Skeletal muscle tissue (tissue), 4 donors: Measurements from ENCODE around the gene TNFRSF1A. TPM values are rescaled to one million over a fixed set of nuclear protein-coding genes. Genes with fewer than 3 reads are reported as not detected.
"Not testable (repeated sequence)": the region's sequence is repeated elsewhere in the genome, so short reads cannot be mapped to it uniquely, and the experiment has no call there.

Experiments used
- H3K27ac ChIP-seq: one replicate; pipeline ENCODE4 v1.7.0; 2013; ENCODE audit warnings: mild to moderate bottlenecking, low read depth, low read length, inconsistent platforms
- H3K27me3 ChIP-seq, 3 donors: one replicate each; pipeline ENCODE4 v1.7.0; 2013; ENCODE audit warnings: low read length in 3 of 3; ENCODE audit not compliant: control insufficient read depth in 3 of 3, insufficient read depth in 3 of 3
- H3K36me3 ChIP-seq, 3 donors: one replicate each; pipeline ENCODE4 v1.7.0; 2013; ENCODE audit warnings: low read length in 3 of 3; ENCODE audit not compliant: control insufficient read depth in 3 of 3, insufficient read depth in 3 of 3
- H3K4me1 ChIP-seq, 3 donors: one replicate each; pipeline ENCODE4 v1.7.0; 2013; ENCODE audit warnings: low read length in 3 of 3, mild to moderate bottlenecking in 3 of 3; ENCODE audit not compliant: control insufficient read depth in 3 of 3, insufficient read depth in 3 of 3
- H3K4me3 ChIP-seq, 3 donors: one replicate each; pipeline ENCODE4 v1.7.0; 2013; ENCODE audit warnings: low read length in 3 of 3
- H3K9ac ChIP-seq, 3 donors: one replicate each; pipeline ENCODE4 v1.7.0; 2013; ENCODE audit warnings: low read length in 3 of 3, mild to moderate bottlenecking in 3 of 3, moderate library complexity in 2 of 3, low read depth in 1 of 3
- H3K9me3 ChIP-seq, 3 donors: one replicate each; pipeline ENCODE4 v1.7.0; 2013; ENCODE audit warnings: low read length in 3 of 3; ENCODE audit not compliant: control insufficient read depth in 3 of 3
- total RNA-seq: library from RNA; depleted of rRNA; stranded (reverse); fragments of >200 nt; gene quantifications from one replicate; pipeline ENCODE4 v1.2.3, GENCODE V29; 2014
- donor health status: Osteomylitis.

The TNFRSF1A gene
- total RNA-seq, 1 donor from 2014 or later: 47.5 TPM

DNA sequence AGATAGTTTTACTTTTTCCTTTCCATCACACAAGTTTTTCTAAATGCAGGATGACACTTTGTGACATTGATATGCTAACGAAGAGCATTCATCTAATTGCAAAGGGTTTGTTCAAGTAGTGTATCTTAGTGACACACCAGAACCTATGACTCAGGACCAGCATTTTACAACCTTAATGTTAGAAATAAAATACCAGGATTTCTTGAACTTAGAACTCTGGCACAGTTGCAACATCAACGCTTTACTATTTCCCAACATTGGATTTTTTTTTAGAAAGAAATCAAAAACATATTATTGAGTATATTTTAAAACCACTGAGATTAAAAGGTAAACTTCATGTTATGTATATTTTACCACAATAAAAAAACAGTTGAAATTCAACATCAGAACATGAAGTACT, 49.3 kb downstream of the TNFRSF1A start:
- Histone ChIP-seq H3K9me3 (no peaks in the 10 kb centered on the region), H3K27me3 (no peaks in the 10 kb centered on the region), H3K9ac (no peak overlapping the region)

DNA sequence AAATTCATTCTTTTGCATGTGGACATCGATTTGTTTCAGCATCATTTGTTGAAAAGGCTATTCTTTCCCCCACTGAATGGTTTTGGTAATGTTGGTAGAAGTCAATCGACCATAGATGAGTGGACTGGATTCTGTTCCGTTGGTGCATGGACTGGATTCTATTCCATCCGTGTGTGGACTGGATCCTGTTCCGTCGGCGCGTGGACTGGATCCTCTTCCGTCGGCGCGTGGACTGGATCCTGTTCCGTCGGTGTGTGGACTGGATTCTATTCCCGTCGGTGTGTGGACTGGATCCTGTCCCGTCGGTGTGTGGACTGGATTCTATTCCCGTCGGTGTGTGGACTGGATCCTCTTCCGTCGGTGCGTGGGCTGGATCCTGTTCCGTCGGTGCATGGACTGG, 52.0 kb downstream of the TNFRSF1A start:
- not testable (repeated sequence) for H3K36me3 ChIP-seq, H3K9me3 ChIP-seq, H3K4me1 ChIP-seq, H3K9ac ChIP-seq, H3K27ac ChIP-seq, H3K27me3 ChIP-seq, H3K4me3 ChIP-seq

More for the DNA sequence above, 49.3 kb downstream of the TNFRSF1A start:
- H3K36me3 ChIP-seq: no peaks in the 10 kb centered on the region
- H3K4me1 ChIP-seq: peaks cover 0 to 8% (median 0%) of the 10 kb centered on the region in 3 donors
- no peak overlapping the region for H3K27ac ChIP-seq
- H3K4me3 ChIP-seq: no peak overlapping the region

DNA sequence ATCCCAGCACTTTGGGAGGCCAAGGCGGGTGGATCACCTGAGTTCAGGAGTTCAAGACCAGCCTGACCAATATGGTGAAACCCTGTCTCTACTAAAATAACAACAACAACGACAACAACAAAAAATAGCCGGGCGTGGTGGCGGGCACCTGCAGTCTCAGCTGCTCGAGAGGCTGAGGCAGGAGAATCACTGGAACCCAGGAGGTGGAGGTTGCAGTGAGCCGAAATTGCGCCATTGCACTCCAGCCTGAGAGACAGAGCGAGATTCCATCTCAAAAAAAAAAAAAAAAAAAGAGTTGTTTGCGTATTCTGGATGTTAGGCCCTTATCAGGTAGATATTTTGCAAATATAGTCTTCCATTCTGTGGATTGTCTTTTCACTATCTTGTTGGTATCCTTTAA, 52.8 kb downstream of the TNFRSF1A start:
- H3K9me3 ChIP-seq, H3K4me3 ChIP-seq, H3K9ac ChIP-seq, H3K27me3 ChIP-seq, H3K27ac ChIP-seq, H3K36me3 ChIP-seq, H3K4me1 ChIP-seq: not testable (repeated sequence)

DNA sequence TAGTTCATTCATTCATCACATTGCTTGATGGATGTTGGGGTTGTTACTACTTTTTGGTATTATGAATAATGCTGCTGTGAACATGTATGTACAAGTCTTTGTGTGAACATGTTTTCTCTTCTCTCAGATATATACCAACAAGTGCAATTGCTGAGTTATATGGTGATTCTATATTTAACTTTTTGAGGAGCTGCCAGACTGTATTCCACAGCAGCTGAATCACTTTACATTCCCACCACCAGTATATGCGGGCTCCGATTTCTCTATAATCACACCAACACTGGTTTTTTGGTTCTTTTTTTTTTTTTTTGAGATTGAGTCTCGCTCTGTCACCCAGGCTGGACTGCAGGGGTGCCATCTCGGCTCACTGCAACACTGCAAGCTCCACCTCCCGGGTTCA, 53.6 kb downstream of the TNFRSF1A start:
- Histone ChIP-seq H3K4me3 (no peak overlapping the region), H3K4me1 (peaks cover 0 to 6% (median 4%) of the 10 kb centered on the region in 3 donors), H3K27me3 (no peaks in the 10 kb centered on the region), H3K27ac (no peak overlapping the region), H3K36me3 (no peaks in the 10 kb centered on the region), H3K9ac (no peak overlapping the region), H3K9me3 (no peaks in the 10 kb centered on the region)

DNA sequence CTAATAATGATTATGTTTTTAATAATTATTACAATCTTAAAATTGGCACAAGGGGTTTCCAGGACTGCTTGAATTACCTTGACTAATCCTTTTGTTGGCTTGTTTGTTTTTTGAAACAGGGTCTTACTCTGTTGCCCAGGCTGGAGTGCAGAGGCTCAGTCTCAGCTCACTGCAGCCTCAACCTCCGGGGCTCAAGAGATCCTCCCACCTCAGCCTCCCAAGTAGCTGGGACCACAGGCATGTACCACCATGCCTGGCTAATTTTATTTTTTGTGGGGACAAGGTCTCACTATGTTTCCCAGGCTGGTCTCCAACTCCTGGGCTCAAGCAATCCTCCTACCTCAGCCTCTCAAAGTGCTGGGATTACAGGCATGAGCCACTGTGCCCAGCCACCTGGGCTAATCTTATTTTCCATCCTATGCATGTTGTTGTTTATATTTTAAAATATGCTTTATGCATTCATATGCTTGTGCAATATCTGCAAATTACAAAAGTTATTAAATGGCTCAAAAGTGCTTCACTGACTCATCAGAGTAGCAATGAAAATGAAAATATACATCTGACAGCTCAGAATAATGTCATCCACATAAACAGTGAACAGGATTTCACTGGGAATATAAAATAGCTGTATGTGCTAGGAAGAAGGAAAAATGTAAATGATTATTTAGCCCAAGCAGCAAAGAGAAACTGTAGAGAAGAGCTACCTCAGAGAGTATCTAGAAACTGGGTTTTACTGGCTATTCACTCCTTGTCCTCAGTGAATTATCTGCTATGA, 56.2 kb downstream of the TNFRSF1A start:
- H3K9ac ChIP-seq: no peak overlapping the region
- peaks cover 0 to 6% (median 4%) of the 10 kb centered on the region in 3 donors for H3K4me1 ChIP-seq
- no peaks in the 10 kb centered on the region for H3K36me3 ChIP-seq
- H3K27ac ChIP-seq: no peak overlapping the region
- H3K9me3 ChIP-seq: no peaks in the 10 kb centered on the region
- no peaks in the 10 kb centered on the region for H3K27me3 ChIP-seq
- no peak overlapping the region for H3K4me3 ChIP-seq

DNA sequence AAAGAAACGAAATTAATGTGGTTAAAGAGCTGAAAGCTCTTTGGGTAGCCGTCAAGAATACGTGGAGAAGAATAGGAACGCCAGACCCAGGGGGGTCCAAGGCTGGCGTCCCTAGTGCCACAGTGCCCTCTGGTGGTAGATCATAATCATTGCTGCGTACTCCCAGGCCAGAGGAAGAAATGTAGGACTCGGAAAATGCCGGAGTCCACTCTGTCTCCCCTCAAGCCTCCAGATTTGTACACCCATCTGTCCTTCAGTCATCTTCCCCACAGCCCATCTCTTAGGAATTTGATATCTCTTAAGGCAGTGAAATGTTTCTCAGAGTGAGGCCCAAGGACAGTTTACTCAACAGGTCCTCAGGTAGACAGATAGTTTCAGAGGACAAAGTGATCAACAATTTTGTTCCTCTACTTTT, 56.8 kb downstream of the TNFRSF1A start:
- no peaks in the 10 kb centered on the region for H3K36me3 ChIP-seq
- no peaks in the 10 kb centered on the region for H3K9me3 ChIP-seq
- no peak overlapping the region for H3K27ac ChIP-seq
- H3K27me3 ChIP-seq: no peaks in the 10 kb centered on the region
- H3K4me3 ChIP-seq: no peak overlapping the region
- H3K4me1 ChIP-seq: peaks cover 0 to 9% (median 7%) of the 10 kb centered on the region in 3 donors
- H3K9ac ChIP-seq: no peak overlapping the region

DNA sequence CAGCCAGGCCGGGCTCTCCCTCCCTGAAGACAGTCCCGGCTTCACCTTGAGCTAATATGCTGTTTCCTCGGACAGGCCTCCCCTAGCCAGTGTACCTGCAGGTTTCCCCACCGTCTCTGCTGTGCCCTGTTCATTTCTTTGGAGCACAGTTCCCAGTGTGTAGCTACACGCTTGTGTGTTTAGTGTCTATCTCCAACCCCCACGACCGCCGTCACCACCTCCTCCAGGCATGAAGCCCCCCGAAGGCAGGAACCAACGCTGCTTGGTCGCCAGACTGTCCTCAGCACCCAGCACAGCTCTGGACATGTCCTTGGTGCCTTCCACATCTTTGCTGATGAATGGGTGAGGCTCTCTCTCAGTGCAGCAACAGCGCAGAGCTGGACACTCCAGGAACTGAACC, 57.6 kb downstream of the TNFRSF1A start:
- Histone ChIP-seq H3K9ac (peak overlapping the region in 1 of 3 donors; percentile 16), H3K4me3 (no peak overlapping the region), H3K27me3 (no peaks in the 10 kb centered on the region), H3K9me3 (no peaks in the 10 kb centered on the region), H3K4me1 (peaks cover 8 to 17% (median 15%) of the 10 kb centered on the region in 3 donors), H3K36me3 (no peaks in the 10 kb centered on the region), H3K27ac (no peak overlapping the region)

DNA sequence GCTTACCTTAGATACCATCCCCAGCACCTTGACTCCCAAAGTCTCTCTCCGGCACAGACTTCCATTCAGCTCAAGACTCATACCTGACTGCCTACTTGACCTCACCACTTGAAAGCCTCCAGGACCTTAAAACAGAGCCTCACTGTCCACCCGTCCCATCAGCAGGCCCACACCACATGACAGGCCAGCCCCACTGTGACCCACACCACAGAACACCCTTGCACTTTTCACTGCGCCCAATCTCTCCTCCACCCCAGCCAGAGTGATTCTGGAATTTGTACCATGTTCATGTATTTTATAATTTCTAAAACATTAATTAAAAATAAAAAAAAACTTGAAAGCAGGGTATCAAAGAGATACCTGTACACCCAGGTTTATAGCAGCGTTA, 59.4 kb downstream of the TNFRSF1A start:
- no peak overlapping the region for H3K27ac ChIP-seq
- H3K4me3 ChIP-seq: no peak overlapping the region
- H3K27me3 ChIP-seq: no peaks in the 10 kb centered on the region
- H3K9ac ChIP-seq: no peak overlapping the region
- no peaks in the 10 kb centered on the region for H3K36me3 ChIP-seq
- H3K4me1 ChIP-seq: peaks cover 17 to 31% (median 26%) of the 10 kb centered on the region in 3 donors
- H3K9me3 ChIP-seq: no peaks in the 10 kb centered on the region

DNA sequence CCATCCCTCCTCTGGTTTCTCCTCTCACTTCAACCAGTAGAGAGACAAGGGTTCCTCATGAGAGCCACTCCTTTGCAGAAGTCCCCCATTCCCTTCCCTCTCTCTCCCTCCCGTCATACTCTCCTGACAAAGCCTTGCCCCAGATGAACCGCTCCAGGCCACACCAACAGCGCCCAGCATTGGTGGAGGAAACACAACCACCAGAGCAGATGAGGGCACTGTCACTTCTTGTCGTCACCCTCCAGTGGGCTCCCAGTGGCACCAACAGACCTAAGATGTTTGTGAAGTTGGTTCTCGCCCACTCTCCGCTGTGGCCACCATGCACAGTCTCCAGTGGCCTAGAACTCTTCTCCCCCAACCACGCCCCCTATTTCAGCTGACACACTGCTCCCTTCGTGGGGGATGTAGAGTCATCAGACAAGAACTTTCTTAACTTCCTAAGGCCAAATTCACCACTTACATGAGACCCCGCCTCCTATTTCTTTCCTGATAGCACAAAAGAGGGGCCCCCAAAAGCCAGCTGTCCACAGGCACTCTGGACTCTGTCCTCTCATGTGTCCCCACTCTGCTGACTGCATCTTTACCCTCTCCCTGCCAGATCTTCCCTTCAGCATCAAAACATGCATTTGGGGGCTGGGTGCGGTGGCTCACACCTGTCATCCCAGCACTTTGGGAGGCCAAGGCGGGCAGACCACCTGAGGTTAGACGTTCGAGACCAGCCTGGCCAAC, 60.6 kb downstream of the TNFRSF1A start:
- Histone ChIP-seq H3K27ac (no peak overlapping the region), H3K4me1 (peaks cover 17 to 31% (median 26%) of the 10 kb centered on the region in 3 donors), H3K27me3 (no peaks in the 10 kb centered on the region), H3K9me3 (no peaks in the 10 kb centered on the region), H3K36me3 (no peaks in the 10 kb centered on the region), H3K4me3 (no peak overlapping the region), H3K9ac (no peak overlapping the region)

DNA sequence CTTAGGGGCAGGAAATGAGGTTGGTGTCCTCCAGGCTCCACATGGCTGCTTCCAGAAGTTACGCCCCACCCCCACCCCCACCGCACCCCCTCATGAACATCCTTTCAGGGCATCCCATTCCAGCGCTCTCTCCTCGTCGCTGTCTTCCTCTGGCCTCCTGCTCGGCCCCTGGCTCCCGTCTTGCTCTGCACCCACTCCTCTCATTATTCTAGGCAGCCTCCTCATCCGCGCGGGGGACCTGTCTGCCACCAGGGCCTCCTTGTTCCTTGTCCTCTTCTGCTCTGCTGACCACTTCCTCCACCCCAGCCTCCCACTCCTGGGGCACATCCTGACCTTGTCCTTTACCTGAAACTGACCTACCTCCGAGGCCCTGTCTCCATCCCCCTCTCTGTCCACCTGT, 61.2 kb downstream of the TNFRSF1A start:
- Histone ChIP-seq H3K4me3 (no peak overlapping the region), H3K9ac (no peak overlapping the region)

More for the DNA sequence above, 61.2 kb downstream of the TNFRSF1A start:
- no peaks in the 10 kb centered on the region for H3K9me3 ChIP-seq
- peaks cover 17 to 31% (median 26%) of the 10 kb centered on the region in 3 donors for H3K4me1 ChIP-seq
- no peak overlapping the region for H3K27ac ChIP-seq
- H3K27me3 ChIP-seq: no peaks in the 10 kb centered on the region
- no peaks in the 10 kb centered on the region for H3K36me3 ChIP-seq
